ENCODE data around the gene CXCL9.
"Not testable (repeated sequence)": the region's sequence is repeated elsewhere in the genome, so short reads cannot be mapped to it uniquely, and the experiment has no call there.

DNA sequence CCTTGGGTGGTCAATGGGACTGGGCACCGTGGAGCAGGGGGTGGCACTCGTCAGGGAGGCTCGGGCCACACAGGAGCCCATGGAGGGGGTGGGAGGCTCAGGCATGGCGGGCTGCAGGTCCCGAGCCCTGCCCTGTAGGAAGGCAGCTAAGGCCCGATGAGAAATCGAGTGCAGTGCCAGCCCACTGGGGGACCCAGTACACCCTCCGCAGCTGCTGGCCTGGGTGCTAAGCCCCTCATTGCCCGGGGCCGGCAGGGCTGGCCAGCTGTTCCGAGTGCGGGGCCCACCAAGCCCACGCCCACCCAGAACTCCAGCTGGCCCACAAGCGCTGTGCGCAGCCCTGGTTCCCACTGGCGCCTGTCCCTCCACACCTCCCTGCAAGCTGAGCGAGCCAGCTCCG, 36.0 kb upstream of the CXCL9 start:
- TF ChIP-seq, protein P1, sequence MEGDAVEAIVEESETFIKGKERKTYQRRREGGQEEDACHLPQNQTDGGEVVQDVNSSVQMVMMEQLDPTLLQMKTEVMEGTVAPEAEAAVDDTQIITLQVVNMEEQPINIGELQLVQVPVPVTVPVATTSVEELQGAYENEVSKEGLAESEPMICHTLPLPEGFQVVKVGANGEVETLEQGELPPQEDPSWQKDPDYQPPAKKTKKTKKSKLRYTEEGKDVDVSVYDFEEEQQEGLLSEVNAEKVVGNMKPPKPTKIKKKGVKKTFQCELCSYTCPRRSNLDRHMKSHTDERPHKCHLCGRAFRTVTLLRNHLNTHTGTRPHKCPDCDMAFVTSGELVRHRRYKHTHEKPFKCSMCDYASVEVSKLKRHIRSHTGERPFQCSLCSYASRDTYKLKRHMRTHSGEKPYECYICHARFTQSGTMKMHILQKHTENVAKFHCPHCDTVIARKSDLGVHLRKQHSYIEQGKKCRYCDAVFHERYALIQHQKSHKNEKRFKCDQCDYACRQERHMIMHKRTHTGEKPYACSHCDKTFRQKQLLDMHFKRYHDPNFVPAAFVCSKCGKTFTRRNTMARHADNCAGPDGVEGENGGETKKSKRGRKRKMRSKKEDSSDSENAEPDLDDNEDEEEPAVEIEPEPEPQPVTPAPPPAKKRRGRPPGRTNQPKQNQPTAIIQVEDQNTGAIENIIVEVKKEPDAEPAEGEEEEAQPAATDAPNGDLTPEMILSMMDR (IDR thresholded peaks at IDR 0.05; ENCODE audit: low read depth, low read length, missing input control), result not testable (repeated sequence)
- TF ChIP-seq, protein P2, sequence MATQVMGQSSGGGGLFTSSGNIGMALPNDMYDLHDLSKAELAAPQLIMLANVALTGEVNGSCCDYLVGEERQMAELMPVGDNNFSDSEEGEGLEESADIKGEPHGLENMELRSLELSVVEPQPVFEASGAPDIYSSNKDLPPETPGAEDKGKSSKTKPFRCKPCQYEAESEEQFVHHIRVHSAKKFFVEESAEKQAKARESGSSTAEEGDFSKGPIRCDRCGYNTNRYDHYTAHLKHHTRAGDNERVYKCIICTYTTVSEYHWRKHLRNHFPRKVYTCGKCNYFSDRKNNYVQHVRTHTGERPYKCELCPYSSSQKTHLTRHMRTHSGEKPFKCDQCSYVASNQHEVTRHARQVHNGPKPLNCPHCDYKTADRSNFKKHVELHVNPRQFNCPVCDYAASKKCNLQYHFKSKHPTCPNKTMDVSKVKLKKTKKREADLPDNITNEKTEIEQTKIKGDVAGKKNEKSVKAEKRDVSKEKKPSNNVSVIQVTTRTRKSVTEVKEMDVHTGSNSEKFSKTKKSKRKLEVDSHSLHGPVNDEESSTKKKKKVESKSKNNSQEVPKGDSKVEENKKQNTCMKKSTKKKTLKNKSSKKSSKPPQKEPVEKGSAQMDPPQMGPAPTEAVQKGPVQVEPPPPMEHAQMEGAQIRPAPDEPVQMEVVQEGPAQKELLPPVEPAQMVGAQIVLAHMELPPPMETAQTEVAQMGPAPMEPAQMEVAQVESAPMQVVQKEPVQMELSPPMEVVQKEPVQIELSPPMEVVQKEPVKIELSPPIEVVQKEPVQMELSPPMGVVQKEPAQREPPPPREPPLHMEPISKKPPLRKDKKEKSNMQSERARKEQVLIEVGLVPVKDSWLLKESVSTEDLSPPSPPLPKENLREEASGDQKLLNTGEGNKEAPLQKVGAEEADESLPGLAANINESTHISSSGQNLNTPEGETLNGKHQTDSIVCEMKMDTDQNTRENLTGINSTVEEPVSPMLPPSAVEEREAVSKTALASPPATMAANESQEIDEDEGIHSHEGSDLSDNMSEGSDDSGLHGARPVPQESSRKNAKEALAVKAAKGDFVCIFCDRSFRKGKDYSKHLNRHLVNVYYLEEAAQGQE (IDR thresholded peaks at IDR 0.05), result not testable (repeated sequence)
- TF ChIP-seq EGR1 (IDR thresholded peaks at IDR 0.05; ENCODE audit: low read depth in 2 of 2); TAF1 (conservative IDR thresholded peaks at IDR 0.05); RAD21 (IDR thresholded peaks at IDR 0.05): not testable (repeated sequence)
